ENCODE data around the gene EIF4E.
"Not testable (repeated sequence)": the region's sequence is repeated elsewhere in the genome, so short reads cannot be mapped to it uniquely, and the experiment has no call there.

Gene EIF4E

GRCh38 chr4:98930311-98930865, 1.5 kb upstream of the EIF4E start:
- DNase-seq (ENCODE audit: low read depth): no peak

DNA sequence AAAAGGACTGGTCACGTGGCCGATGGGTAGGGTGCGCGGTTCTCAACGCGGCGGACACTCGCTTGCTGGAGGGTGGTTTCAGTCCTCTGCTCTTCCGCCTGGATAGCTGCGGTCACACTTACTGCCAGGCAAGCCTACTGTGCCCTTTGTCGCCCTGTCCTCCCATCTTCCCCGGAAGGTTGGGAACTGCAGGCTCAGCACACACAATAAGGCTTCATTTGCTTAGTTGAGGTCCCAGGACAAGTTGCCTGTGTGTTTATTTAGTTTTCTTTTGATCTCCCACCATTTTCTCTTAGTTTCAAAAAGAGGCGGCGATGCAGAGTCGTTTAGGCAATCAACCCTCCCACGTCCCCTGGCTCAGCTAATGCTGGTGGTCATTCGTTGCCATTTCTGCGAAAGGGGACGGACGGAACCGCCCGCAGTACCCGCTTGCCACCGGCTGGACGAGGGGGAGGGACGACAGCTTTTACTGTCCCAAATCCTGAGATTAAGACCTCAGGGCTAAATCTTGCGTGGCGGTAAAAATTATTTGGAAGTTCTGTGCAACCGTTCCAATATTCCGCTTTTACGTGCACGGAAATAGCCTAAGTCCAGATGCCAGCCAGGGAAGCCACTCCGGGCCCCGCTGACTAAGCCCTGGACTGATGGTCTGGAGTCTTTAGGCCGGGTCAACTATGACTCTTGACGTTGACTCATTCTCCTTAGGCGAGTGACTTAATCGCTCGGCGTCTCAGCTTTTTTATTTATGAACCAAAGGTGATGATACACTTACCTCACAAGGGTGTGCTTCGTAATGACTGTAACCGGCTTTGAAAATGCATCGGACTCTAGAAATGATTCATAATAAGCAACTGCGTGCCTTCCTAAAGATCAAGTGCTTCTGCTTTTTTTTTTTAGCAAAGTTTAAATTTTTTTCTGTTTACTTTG, 671 bp upstream of the EIF4E start:
- peak; percentile 94 for DNase-seq (ENCODE audit: low read depth)

DNA sequence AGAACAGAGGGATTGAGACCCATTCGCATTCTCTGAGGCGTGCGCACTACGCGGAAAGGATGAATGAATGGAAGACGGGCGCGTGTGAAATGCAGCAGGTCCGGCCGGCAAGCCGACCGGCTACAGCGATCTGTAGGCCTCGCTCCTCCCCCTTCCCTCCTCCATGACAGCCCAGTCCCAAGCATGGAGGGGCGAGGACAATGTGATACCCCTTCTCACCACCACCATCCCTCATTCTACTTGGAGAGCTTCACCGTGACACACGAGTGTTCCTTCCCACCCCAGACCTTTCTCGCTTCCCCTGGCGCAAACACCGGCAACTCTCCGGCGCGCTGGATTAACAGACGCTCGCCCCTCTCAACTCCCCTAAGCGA, 815 bp downstream of the EIF4E start:
- no peak for DNase-seq (ENCODE audit: low read depth)

- not testable (repeated sequence) for DNase-seq (ENCODE audit: low read depth)
These were observed 2.7 kb downstream of the EIF4E start for GRCh38 chr4:98926257-98926656.

- no peak for DNase-seq (ENCODE audit: low read depth)
These were observed 7.6 kb downstream of the EIF4E start for GRCh38 chr4:98921292-98921691.

GRCh38 chr4:98919996-98920395, 8.9 kb downstream of the EIF4E start:
- no peak for DNase-seq (ENCODE audit: low read depth)

DNA sequence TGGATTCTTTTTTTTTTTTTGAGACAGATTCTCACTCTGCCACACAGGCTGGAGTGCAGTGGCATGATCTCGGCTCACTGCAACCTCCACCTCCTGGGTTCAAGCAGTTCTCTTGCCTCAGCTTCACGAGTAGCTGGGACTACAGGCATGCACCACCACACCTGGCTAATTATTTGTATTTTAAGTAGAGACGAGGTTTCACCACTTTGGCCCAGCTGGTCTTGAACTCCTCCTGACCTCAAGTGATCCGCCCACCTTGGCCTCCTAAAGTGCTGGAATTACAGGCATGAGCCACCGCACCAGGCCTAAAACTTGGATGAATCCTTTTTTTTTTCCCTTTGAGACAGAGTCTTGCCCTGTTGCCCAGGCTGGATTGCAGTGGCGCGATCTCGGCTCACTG, 18.2 kb downstream of the EIF4E start:
- not testable (repeated sequence) for DNase-seq (ENCODE audit: low read depth)

GRCh38 chr4:98909646-98910401, 19.1 kb downstream of the EIF4E start:
- DNase-seq (ENCODE audit: low read depth): no peak

DNA sequence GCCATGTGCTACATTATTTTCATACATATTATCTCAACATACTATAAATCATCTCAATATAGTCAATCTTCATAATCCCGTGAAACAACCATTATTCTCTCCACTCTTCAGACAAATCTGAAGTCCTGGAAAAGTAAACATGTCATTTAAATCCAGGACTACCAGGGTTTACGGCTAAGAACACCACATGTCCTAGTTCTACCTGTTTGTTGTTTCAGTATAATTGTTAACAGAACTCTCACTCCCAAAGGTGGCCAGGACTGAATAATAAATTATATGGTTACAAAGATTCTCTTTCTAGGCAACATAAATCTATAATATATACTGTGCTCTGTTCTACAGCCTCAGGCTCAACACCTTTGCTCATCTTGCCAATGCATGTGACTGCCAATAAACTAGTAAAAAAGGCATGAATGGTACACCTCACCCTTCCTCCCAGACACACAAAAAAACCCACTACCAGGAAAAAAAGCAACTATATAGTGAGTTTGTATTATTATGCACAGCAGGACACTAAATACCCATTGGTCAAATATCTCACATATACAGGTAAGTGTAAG, 20.1 kb downstream of the EIF4E start:
- no peak for DNase-seq (ENCODE audit: low read depth)

- DNase-seq (ENCODE audit: low read depth): no peak
These were observed 20.8 kb downstream of the EIF4E start for GRCh38 chr4:98908182-98908581.

GRCh38 chr4:98905839-98906238, 23.1 kb downstream of the EIF4E start:
- no peak for DNase-seq (ENCODE audit: low read depth)

DNA sequence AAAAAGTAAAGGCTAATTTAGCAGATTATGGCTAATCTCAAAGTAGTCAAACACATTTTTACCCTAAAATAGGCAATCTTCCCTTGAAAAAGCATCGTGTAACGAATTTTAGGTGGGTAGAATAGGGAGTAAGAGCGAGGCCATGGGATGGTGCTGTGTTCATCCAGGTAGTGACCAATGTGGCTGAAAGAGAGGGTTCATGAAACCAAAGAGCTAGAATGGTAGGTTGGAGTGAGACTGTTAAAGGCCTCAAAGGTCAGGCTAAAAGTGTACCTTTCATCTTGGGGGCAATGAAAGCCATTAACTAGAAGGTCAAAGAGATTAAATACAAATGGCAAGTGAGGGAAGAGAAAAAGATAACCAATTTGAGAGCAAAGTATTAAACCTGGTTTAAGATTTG, 23.6 kb downstream of the EIF4E start:
- no peak for DNase-seq (ENCODE audit: low read depth)

DNA sequence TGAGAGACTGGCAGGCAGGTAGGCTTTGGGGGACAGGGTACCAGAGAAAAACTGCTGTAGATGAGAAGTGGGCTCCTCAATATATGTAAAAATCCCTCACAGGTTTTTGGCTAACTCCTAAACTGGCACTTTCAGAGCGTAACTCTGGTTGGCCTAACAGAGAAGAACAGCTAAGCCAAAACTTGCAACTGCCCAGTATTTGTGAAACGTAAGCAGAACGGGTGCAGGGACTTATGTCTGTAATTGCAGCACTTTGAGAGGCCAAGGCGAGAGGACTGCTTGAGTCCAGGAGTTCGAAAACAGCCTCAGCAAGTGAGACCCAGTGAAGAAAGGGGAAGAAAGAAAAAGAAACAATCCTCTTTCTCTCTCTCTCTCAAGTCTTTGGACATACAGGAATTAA, 25.0 kb downstream of the EIF4E start:
- DNase-seq (ENCODE audit: low read depth): no peak

GRCh38 chr4:98903561-98903960, 25.4 kb downstream of the EIF4E start:
- no peak for DNase-seq (ENCODE audit: low read depth)

GRCh38 chr4:98899277-98899676, 29.7 kb downstream of the EIF4E start:
- no peak for DNase-seq (ENCODE audit: low read depth)

DNA sequence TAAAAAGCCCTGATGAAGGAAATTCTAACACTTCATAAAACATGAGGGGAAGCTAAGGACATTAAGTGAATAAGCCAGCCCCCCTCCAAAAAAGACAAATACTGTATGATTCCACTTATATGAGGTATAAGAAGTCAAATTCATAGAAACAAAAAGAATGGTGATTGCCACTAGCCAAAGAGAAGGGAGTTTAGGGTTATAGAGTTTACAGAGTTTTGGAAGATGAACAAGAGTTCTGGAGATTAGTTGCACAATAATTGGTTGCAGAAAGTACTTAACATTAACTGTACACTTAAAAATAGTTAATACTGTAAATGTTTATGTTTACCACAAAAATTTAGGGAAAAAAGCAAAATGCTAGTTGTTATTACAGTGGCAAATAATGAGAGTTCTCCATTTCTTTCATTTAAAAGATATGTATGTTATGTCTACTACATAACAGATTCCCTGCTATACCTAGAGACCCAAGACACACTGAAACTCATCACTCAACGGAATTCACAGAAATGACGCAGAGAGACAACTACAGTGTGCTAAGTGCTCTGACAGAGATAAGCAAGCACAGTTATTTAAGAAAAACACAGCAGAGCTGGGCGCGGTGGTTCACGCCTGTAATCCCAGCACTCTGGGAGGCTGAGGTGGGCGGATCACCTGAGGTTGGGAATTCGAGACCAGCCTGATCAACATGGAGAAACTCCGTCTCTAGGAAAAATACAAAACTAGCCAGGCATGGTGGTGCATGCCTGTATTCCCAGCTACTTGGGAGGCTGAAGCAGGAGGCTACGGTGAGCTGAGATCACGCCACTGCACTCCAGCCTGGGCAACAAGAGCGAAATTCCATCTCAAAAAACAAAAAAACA, 37.2 kb downstream of the EIF4E start:
- no peak for DNase-seq (ENCODE audit: low read depth)

- DNase-seq (ENCODE audit: low read depth): no peak
These were observed 38.1 kb downstream of the EIF4E start for GRCh38 chr4:98890702-98891455.

DNA sequence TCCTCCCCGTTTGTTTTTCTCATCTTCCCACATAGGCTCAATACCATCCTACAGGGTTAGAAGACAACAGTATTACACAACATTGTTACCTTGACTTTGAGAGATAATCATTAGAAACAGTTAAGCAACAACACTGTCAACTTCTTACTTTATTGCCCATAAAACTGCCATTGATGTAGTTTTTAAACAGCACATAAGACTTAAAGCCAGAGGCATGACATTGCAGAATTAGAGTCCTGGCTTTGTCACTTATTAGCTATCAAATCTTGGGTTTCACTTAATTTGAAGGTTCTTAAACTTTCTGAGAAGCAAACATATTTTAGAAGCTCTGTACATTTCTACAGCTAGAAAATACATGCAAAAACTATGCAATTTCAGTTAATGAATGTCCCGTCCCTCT, 41.8 kb downstream of the EIF4E start:
- no peak for DNase-seq (ENCODE audit: low read depth)

DNA sequence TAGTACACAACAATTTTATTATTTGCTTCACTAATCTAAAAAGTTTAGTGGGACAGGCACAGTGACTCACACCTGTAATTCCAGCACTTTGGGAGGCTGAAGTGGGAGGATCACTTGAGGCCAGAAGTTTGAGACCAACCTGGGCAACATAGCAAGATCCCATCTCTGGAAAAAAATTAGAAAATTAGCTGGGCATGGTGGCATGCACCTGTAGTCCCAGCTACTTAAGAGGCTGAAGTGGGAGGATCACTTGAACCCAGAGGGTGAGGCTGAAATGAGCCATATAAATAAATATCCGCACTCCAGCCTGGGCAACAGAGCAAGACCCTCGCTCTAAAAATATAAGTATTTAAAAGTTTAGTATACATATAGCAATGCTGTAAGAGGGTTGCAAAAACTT, 42.6 kb downstream of the EIF4E start:
- not testable (repeated sequence) for DNase-seq (ENCODE audit: low read depth)

GRCh38 chr4:98880884-98881283, 48.0 kb downstream of the EIF4E start:
- not testable (repeated sequence) for DNase-seq (ENCODE audit: low read depth)

GRCh38 chr4:98879515-98879914, 49.4 kb downstream of the EIF4E start:
- no peak for DNase-seq (ENCODE audit: low read depth)
